OCI-LY7 (cell line): Measurements from ENCODE around the gene COMMD8. TPM values are rescaled to one million over a fixed set of nuclear protein-coding genes. Genes with fewer than 3 reads are reported as not detected.

Source experiments
- BruUV-seq: library from RNA; stranded (reverse); fragments of 400-500 nt; replicated peaks from 2 replicates; lab custom pipeline; 2021; lab: Mats Ljungman, UMichigan
- CTCF ChIA-PET: fragments of 300-600 bp; sonication (Branson Sonifier 250); formaldehyde crosslinking; loops from one replicate; lab custom pipeline; 2022; ENCODE audit warnings: antibody characterized with exemption; ENCODE audit not compliant: unreplicated experiment; lab: Charles Lee
- POLR2A ChIA-PET: fragments of 300-600 bp; sonication (Branson Sonifier 250); formaldehyde crosslinking; loops from one replicate; lab custom pipeline; 2022; ENCODE audit warnings: antibody characterized with exemption; lab: Charles Lee
- DNase-seq: peaks from one replicate; pipeline ENCODE4 v3.0.0-alpha.2; 2015; ENCODE audit warnings: low spot score
- H2AFZ ChIP-seq: fragments of 200-600 bp; sonication (generic), shearing (Covaris generic); 2 replicates; pipeline ENCODE4 v1.6.1; 2014; ENCODE audit warnings: mild to moderate bottlenecking, antibody characterized with exemption, low read length, moderate library complexity
- H3K27ac ChIP-seq: fragments of 200-600 bp; sonication (generic); 2 replicates; pipeline ENCODE4 v1.5.1; 2014; ENCODE audit warnings: mixed run types, low read depth, mild to moderate bottlenecking, moderate library complexity, low read length, inconsistent platforms; ENCODE audit not compliant: poor library complexity, severe bottlenecking
- H3K36me3 ChIP-seq: fragments of 200-600 bp; sonication (generic); 2 replicates; pipeline ENCODE4 v1.6.1; 2014; ENCODE audit warnings: mild to moderate bottlenecking, antibody characterized with exemption, low read length, moderate library complexity, mixed read lengths; ENCODE audit not compliant: insufficient read depth
- H3K4me1 ChIP-seq: fragments of 200-600 bp; sonication (generic); 2 replicates; pipeline ENCODE4 v1.5.1; 2014; ENCODE audit warnings: mild to moderate bottlenecking, low read length; ENCODE audit not compliant: insufficient read depth, poor library complexity, severe bottlenecking
- H3K4me2 ChIP-seq: fragments of 200-600 bp; sonication (generic); 2 replicates; pipeline ENCODE4 v1.6.1; 2014; ENCODE audit warnings: mild to moderate bottlenecking, low read length
- H3K4me3 ChIP-seq: fragments of 200-600 bp; sonication (generic); 2 replicates; pipeline ENCODE4 v1.5.1; 2014; ENCODE audit warnings: mild to moderate bottlenecking, low read depth, low read length; ENCODE audit not compliant: poor library complexity, severe bottlenecking
- H3K79me2 ChIP-seq: fragments of 200-600 bp; sonication (generic); 2 replicates; pipeline ENCODE4 v1.6.1; 2016; ENCODE audit warnings: low read depth, mild to moderate bottlenecking, low read length, moderate library complexity, mixed read lengths; ENCODE audit not compliant: insufficient read depth
- H3K9me2 ChIP-seq: fragments of 200-600 bp; sonication (generic); 2 replicates; pipeline ENCODE4 v1.6.1; 2016; ENCODE audit warnings: mild to moderate bottlenecking, low read length, mixed read lengths; ENCODE audit not compliant: insufficient read depth
- H3K9me3 ChIP-seq: fragments of 200-600 bp; sonication (generic); 2 replicates; pipeline ENCODE4 v1.6.1; 2014; ENCODE audit warnings: mild to moderate bottlenecking, mixed run types, low read length, mixed read lengths
- H4K20me1 ChIP-seq: fragments of 200-600 bp; sonication (generic); 2 replicates; pipeline ENCODE4 v1.6.1; 2014; ENCODE audit warnings: mild to moderate bottlenecking, antibody characterized with exemption, low read length, moderate library complexity, mixed read lengths; ENCODE audit not compliant: insufficient read depth
- CTCF ChIP-seq: fragments of 200-600 bp; sonication (generic); conservative IDR thresholded peaks from 2 replicates; pipeline ENCODE4 v1.5.1; 2014; ENCODE audit warnings: mild to moderate bottlenecking, antibody characterized with exemption, low read length, moderate library complexity, mixed read lengths
- EZH2phosphoT487 ChIP-seq: fragments of 200-600 bp; sonication (generic); IDR thresholded peaks from 2 replicates; pipeline ENCODE4 v1.6.1; 2018; ENCODE audit warnings: low read depth, borderline replicate concordance, mild to moderate bottlenecking, mixed run types, antibody characterized with exemption, low read length, moderate library complexity, mixed read lengths
- intact Hi-C: fragments of 100-400 bp; cut with micrococcal nuclease; formaldehyde crosslinking; loops from one replicate; pipeline ENCODE4 v1.10.0; 2022; ENCODE audit not compliant: unreplicated experiment
- total RNA-seq, 2 experiments: library from RNA; depleted of rRNA in 1 of 2; stranded (reverse); fragments of >200 nt in 1 of 2; shearing (Covaris generic) in 1 of 2; gene quantifications; 2 replicates each; pipeline ENCODE4 v1.2.3, GENCODE V29; 2014 to 2022

Gene COMMD8
- total RNA-seq, 2 experiments from 2014 or later = 25.8 to 38.7 TPM

DNA sequence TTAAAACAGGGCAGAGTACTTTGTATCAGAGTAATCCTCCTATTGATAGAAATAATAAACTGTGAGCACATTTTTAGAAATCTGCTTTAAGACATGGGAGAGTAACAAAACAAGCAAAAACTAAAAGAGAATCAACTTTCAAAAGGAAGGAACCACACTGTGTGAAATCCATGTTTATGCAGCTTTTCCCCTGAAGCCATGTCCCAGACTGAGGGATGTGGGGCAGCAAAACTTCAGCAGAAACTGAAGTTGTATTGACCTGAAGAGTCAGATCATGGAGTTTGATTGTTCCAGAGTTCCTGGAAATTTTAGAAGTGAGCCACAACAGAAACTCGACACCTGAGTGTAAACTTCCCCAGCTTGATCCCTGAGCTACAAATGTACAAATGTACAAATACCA lies 53.2 kb downstream of the COMMD8 start:
- Histone ChIP-seq H3K79me2 (no peaks in the 10 kb centered on the region), H3K36me3 (no peaks in the 10 kb centered on the region), H3K27ac (no peak overlapping the region), H2AFZ (no peak overlapping the region), H3K4me3 (no peak overlapping the region), H3K9me2 (no peaks in the 10 kb centered on the region), H4K20me1 (no peaks in the 10 kb centered on the region), H3K4me2 (no peak overlapping the region), H3K9me3 (no peaks in the 10 kb centered on the region), H3K4me1 (peaks cover 8% of the 10 kb centered on the region)
- CTCF ChIA-PET = interaction anchor here (0.6 kb wide), 1 partner anchor 94 kb away, joined by 3 read pairs; no protein-coding TSS in a partner anchor
- intact Hi-C loops = no loop called here
- TF ChIP-seq CTCF (no peak), EZH2phosphoT487 (no peak)
- DNase-seq = no peak
- POLR2A ChIA-PET = no interaction called here
- BruUV-seq = no TSS peak

DNA sequence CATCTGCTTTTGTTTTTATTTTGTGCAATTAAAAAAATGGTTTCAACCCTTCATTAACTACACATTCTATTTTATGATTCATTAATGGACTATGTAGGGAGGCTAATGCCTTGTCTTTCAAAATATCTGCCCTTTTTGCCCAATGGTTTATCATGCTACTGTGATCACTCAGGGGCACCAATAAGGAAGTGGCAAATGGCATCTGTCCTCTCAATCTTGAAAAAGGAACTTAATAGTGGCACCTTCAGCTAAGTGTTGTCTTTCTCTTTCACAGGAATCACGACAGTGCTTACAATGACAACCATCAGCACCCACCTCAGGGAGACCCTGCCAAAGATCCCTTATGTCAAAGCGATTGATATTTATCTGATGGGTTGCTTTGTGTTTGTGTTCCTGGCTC lies 57.1 kb downstream of the COMMD8 start:
- Histone ChIP-seq H3K4me3 (no peak overlapping the region), H3K9me3 (no peaks in the 10 kb centered on the region), H3K9me2 (no peaks in the 10 kb centered on the region), H2AFZ (no peak overlapping the region), H3K36me3 (no peaks in the 10 kb centered on the region), H3K79me2 (no peaks in the 10 kb centered on the region), H4K20me1 (no peaks in the 10 kb centered on the region), H3K27ac (no peak overlapping the region), H3K4me2 (no peak overlapping the region), H3K4me1 (no peaks in the 10 kb centered on the region)
- no TSS peak for BruUV-seq
- TF ChIP-seq CTCF = no peak
- POLR2A ChIA-PET = interaction anchor here (0.7 kb wide), 1 partner anchor 660 kb away, joined by 3 read pairs; no protein-coding TSS in a partner anchor
- intact Hi-C loops = loop anchor here (10.0 kb wide), 1 partner anchor 158 kb away; no protein-coding TSS in a partner anchor
- DNase-seq = no peak
- CTCF ChIA-PET = no interaction called here

Other genes with a start within 250 kb of the COMMD8 start
- gene ATP10D, start 21.6 kb upstream of the COMMD8 start, total RNA-seq (2014; rRNA removed; shearing (Covaris generic)) = 6.2 and 11.7 TPM in 2 replicates
- 19.1 and 20.2 TPM in 2 replicates for gene ATP10D, start 21.6 kb upstream of the COMMD8 start, total RNA-seq (2022)